LoVo (cell line): Measurements from ENCODE around the gene PRR5.
"Not testable (repeated sequence)": the region's sequence is repeated elsewhere in the genome, so short reads cannot be mapped to it uniquely, and the experiment has no call there.

Experiments used
- DNase-seq: peaks from one replicate; pipeline ENCODE4 v3.0.0-alpha.2; 2016; ENCODE audit warnings: low spot score

Gene PRR5, protein sequence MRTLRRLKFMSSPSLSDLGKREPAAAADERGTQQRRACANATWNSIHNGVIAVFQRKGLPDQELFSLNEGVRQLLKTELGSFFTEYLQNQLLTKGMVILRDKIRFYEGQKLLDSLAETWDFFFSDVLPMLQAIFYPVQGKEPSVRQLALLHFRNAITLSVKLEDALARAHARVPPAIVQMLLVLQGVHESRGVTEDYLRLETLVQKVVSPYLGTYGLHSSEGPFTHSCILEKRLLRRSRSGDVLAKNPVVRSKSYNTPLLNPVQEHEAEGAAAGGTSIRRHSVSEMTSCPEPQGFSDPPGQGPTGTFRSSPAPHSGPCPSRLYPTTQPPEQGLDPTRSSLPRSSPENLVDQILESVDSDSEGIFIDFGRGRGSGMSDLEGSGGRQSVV

DNA sequence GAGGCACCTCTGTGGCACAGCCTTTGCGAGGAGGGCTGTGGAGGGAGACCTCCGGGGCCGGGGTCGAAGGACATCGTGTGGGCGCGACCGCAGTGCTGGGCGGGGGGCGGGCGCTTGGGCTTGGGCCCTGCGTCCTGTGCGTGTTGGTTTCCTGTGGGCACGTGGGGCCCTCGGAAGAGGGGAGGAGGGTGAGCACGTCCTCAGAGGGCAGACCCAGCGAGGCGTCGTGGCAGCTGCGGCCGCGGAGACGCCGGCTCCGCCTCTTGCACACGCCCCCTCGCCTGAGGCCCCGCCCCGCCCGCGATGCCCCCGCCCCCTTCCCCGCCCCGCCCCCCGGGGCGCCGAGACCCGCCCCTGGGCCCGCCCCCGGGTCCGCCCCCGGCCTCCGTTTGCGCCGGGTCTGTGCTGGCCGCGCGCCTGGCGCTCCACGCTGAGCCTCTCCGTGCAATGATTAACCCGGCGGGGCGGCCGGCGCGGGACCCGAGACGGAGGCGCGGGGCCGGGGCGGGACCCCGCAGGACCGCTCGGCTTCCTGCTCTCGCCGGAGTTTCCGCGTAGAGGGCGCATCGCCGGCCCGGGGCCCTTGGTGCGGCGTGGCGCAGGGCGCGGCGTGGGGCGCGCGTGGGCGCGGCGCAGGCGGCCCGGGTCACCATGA lies at the start of gene PRR5:
TSS of gene PRR5 (plus strand) at position 381 of the 655 bp plus-strand sequence. CDS start at position 652, 271 bp downstream.
- DNase-seq: peak; percentile 89

DNA sequence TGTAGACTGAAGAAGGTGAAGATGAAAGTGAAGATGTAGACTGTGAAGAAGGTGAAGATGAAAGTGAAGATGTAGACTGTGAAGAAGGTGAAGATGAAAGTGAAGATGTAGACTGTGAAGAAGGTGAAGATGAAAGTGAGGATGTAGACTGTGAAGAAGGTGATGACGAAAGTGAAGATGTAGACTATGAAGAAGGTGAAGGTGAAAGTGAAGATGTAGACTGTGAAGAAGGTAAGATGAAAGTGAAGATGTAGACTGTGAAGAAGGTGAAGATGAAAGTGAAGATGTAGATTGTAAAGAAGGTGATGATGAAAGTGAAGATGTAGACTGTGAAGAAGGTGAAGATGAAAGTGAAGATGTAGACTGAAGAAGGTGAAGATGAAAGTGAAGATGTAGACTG lies 49.1 kb upstream of the PRR5 start:
- not testable (repeated sequence) for DNase-seq

DNA sequence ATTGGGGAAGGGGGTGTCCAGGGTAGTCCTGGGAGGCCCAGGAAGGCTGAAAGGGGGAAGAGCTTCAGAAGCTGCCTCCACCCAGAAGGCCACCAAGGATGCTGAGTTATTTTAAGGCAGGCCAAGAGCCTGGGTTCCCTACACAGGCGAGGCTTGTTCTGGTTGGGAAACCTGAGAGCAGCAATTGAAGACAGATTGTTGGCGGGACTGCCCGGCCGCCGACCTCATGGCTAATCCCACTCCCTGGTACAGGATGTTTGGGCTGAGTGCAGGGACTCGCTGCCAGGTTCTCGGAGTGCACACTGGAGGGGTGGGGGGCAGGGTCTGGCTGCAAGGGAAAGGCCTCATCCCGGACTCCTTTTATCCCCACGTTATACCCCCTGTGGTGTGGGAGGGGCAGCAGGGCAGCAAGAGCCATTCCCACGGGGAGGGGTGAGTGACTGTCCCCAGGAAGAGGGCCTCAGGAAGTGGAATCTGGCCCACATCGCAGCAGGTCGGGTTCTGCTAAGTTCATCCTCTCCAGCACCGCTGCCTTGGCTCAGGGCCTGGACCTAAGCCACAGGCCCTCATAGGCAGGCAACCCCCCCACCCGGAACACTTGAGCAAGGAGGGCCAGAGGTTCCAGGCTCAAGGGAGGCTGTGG lies 43.6 kb upstream of the PRR5 start:
- no peak for DNase-seq

DNA sequence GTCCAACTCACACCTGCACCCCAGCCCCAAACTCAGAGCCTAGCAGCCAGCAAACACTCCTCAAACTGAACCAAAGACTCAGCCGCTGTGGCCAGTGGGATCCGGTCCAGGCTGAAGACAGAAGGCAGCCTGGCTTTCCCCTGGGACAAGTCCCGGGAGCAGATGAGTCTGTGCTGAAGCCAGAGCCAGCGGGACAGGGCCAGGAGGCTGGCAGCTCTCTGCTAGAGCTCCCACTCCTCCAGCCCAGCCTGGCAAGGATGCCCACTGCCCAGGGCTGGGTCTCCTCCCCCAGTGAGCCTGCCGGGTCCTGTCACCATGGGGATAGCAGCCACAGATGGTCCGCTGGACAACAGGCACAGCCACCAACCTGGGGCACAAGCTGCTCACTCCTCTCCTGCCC lies 42.9 kb upstream of the PRR5 start:
- no peak for DNase-seq

DNA sequence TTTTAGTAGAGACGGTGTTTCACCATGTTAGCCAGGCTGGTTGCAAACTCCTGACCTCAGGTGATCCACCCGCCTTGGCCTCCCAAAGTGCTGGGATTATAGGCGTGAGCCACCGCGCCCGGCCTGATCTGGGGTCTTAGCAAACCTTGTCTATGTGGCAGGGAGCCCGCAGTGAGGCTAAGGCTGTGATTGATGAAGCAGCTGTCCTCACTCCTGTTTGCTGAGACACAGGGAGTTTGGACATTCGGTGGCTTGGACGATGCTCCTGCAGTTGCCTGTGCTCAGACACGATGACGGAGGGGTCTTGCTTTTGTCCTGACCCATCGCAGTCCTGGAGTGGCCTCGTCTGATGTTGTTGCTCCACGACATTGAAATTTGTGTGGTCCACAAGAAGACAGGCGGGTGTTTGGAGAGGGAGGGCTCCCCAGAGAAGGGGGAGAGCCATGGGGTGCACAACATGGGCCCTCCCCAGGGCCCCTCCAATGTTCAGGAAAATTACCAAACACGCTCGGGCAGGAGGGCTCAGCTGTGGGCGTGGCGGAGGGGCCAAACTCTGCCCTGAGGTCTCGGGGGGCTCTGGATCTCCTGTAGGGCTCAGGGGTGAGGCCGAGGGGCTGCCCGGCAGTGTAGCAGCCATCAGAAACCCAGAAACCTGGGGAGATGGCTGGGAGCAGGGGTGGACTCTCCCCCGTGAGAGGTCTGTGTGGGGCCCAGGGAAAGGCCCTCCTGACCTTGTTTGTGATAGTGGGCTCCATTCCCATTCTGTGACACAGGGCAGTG lies 41.8 kb upstream of the PRR5 start:
- DNase-seq: no peak

DNA sequence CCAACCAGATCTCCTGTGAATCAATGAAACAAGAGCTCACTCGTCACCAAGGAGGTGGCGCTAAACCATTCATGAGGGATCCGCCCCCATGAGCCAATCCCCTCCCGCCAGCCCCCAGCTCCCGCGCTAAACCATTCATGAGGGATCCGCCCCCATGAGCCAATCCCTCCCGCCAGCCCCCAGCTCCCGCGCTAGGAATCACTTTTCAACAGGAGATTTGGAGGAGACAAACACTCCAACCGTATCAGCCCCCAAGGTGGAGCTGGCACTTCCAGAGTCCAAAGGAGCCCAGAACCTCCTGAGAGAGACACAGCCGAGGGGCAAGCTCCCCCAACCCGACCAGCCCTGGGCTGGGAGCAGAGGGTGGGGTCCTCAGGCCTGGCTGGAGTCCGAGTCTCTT lies 40.9 kb upstream of the PRR5 start:
- no peak for DNase-seq

DNA sequence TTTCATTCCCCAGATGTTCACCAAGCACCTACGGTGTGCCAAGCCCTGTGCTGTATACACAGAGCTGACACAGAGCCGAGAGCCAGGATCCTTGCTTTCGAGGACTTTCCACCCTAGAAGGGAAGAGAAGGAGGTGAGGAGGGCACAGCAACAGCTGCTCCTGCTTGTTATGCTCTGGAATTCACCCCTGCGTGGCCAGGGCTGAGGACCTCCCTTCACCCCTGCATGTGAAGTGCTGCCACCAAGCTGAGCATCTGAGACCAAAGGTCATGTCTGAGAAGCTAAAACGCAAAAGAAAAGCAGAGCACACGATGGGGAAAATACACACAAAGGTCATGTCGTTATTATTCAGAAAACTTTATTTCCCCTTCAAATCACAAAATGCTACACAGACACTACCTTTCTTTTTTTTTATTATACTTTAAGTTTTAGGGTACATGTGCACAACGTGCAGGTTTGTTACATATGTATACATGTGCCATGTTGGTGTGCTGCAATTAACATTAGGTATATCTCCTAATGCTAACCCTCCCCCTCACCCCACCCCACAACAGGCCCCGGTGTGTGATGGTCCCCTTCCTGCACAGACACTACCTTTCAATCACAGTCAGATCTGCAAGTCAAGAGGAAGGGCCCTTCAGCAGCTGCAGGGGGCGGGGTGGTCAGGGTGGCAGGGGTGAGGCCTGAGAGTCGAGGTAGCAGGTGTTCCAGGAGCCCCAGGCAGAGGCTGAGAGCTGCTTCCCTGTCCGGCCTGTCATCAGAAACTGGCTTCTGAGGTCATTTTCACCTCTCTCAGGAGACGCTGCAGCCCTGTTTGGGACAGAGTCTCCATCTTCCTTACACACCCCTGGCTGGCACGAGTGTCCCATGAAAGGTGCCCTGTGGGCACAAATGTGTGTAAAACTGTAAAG lies 40.1 kb upstream of the PRR5 start:
- DNase-seq: no peak

DNA sequence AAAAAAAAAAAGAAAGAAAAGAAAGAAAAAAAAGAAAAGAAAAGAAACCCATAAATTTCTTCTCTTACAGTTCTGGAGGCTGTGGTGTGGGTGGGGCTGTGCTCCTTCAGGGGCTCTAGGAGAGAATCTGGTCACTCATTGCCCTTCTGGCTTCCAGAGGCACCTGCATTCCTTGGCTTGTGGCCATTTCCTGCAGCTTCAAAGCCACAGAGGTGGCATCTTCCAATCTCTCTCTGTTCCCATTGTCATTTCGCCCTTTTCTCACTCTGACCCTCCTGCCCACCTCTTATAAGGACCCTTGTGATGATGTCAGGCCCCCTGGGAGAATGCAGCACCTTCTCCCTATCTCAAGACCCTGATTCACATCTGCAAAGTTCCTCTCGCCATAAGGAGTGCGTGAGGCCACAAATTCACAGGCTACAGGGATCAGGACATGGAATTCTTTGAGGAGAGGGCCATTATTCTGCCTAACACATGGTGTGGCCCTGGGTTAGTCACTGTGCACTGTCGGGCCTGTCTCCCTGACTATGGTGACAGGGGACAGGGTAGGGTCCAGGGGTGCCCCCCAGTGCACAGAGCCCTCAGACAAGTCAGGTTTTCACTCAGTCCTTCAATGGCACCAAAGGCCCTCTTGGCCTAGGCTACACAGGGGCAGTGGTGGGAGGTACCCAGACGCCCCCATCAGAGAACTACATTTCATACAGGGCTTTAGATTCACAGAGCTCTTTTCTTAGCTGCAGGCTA lies 38.6 kb upstream of the PRR5 start:
- DNase-seq: no peak

DNA sequence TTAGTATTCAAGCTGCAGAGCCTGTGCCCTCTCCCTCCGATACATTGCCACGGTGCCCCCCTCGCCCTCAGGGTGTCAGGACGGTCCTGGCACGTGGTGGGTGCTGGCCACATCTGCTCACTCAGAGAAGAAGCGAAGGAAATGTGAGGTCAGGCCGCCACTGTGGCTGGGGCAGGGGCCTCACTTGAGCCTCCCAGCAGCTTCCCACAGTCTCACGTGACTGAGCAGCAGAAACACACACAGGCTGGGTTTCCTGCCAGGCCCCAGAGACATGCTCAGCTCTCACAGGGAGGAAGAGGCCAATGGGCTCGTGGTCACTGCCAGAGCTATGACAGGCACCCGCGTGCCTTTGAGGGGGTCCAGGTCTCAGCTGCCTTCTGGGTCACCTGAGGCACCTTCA lies 37.9 kb upstream of the PRR5 start:
- DNase-seq: no peak

DNA sequence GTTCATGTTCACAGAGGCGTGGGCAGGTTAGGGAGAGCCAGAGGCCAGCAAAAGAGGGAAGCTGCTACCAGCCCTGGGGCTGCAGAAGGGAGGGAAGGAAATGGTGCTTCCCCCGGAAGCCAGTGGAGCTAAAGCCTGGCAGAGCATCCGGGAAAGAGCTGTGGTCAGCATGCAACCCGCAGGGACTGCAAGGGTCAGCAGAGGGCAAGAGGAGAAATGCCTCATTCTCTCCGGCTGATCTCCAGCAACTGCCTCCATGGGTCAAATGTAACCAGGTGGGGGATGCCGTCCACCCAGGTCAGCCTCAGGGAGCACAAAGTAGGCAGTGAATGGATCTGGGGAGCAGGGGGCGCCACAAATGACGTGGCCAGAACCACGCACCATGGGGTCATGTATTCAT lies 36.9 kb upstream of the PRR5 start:
- DNase-seq: no peak

DNA sequence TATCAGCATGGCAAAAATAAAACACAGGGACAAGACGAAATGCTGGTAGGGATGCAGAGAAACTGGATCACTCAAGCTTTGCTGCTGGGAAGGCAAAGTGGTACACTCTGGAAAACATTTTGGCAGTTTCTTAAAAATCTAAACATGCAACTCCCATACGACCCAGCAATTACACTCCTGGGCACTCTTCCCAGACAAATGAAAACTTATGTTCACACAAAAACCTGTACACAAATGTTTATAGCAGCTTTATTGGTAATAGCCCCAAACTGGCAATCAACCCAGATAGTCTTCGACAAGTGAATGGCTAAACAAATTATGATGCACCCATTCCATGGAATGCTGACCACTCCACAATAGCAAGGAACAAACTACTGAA lies 35.8 kb upstream of the PRR5 start:
- DNase-seq: no peak

DNA sequence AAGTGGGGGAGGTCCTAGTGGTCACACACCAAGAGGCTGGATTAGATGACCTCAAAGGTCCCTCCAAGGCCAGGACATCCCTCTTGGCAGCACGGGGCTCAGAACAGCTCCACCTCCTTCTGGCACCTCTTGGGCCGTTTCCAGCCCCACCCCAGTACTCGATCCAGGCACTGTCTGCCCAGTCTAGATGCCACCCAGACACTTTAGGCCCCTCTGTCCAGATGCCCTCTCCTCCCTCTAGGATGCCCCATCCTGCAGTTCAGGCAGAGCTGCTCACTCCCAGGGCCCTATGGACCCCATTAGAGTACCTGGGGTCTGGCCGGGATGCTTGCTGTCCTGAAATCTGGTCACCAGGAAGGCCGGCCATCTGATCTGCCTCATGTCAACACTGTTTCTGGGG lies 34.7 kb upstream of the PRR5 start:
- DNase-seq: no peak

DNA sequence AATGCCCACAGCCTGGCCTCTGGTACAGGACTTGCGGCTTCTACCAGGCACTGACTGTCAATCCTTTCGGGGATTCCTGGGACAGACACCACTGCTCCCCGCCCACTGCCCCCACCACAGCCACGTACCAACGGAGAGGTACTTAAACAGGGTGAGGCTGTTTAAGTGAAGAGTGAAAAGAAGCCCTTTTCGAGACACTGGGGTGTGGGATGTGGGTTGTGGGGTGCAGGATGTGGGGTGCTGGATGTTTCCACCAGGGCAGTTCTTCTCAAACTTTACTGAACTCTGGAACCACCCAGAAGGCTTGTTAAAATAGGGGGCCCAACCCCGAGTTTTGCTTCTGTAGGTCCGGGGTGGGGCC lies 34.2 kb upstream of the PRR5 start:
- no peak for DNase-seq

DNA sequence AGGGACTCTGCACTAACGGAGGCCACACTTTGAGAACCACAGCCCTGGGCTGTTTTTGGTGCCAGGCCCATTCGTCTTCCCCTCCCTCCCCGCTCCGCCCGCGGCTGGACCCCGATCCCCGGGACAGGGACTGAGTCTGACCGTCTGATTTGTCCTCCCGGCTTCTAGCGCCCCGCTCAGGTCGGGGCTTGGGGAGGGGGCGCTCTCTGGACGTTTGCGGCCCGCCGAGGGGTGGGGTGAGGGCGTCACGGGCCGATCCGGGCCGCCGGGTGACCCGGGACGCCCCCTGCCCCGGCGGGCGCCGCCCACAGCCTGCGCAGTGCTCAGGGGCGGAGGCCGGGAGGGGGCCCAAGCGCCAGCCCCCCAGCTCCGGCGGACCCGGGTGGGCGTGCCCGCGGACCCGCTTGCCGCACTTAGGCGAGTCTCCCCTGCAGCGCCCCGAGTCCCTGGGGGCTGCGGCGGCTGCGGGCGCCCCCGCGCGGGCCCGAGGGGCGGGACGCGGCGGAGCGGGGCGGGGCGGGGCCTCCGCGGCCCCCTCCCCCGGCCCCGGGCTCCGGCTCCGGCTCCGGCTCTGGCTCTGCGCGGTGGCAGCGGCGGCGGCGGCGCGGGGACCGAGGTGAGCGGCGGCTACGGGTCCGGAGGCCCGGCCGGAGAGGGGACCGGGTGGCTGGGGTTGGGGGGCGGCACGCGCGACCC lies 33.7 kb upstream of the PRR5 start:
- DNase-seq: no peak

DNA sequence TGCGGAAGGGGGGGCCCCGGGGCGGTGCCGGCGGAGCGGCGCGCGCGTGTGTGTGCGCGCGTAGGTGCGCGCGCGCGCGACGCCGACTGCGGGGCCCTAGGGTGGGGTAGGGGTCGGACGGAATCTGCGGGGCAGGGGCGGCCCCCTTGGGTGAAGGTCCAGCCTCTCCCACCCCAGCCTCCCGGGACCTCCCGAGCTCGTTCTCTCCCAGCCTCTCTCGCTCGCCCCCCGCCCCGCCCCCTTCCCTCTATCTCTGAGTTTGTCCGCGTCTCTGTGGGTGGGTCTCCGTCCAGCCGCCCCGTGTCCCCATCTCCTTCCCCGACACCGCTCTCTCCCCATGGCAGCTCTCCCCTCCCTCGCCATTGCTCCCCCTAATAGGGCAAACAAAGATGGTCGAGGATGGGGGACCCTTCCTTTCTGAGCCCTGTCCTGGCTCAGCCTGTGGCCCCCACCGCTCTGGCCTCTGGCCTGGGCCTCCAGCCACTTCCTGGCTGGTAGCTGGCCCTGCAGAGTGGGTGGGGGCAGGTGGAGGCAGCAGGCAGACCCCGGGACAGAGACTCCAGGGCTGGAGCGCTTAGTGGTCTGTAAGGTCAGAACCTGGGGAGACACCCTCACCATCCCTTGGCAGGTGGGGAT lies 33.0 kb upstream of the PRR5 start:
- DNase-seq: no peak

DNA sequence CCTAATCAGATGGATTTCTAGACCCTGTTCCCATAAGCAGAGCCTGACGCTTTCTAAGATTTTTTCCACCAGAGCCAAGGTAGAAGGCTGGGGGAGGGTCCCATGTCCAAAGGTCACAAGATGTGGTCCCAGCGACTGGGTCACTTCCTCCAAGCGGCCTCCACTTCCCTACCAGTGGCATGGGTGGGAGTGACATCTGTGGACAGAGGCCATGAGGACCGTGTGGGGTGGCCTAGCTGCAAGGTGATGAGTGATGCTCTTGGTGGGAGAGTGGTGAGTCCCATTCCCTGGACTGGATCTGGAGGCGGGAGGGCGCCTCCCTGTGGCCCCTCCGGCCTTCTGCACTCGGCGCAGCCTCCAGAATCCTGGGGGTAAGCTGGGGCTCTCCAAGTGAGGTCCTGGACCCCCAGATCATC lies 32.4 kb upstream of the PRR5 start:
- no peak for DNase-seq

DNA sequence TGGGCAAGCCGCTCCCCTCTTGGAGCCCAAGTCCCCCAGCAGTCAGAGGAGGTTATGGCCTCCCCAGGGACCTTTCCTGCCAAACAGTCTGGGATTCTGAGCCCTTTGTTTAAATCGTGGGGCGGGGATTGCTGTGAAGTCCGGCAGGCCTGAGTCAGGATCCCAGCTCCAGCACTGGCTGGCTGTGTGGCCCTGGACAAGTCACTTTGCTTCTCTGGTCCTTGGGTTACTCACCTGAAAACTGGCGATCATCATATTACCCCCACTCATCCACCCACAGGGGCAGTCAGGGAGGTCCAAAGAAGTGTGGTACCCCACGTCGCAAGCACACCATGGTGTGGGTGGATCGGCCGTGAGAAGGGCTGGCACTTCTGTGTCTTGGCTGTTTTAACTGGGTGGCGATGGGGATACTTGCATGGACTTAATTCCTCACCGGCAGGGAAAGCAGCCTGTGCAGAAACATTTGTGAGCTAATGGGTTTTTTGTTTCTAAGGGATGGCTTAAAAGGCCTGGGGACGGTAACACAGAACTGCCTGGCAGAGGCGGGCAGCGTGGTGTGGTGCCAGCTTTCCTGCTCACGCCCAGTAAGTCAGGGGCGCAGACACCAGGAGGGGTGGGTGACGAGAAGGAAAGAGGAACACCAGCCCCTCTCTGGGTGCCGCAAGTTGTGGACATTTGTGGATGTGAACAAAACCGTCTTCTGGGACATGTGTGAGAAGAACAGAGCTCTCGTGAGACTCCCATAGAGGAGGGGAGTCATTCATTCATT lies 31.6 kb upstream of the PRR5 start:
- DNase-seq: no peak

DNA sequence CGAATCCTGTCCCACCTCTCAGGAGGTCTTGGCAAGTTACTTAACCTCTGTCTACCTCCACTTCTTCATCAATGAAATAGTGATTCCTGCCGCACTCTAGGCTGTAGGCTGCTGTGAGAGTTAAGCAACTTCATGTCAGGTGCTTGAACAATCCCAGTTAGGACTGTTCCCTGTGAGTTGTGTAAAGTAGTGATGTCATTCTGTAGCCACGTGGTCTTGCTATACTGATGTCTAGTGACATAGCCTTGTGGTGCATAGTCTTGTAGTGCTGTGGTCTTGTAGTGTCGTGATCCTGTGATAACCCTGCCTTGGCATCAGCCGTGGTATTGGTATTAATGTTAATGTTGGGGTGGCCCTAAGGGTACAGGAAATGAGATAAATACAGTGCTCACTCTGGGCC lies 30.3 kb upstream of the PRR5 start:
- no peak for DNase-seq

DNA sequence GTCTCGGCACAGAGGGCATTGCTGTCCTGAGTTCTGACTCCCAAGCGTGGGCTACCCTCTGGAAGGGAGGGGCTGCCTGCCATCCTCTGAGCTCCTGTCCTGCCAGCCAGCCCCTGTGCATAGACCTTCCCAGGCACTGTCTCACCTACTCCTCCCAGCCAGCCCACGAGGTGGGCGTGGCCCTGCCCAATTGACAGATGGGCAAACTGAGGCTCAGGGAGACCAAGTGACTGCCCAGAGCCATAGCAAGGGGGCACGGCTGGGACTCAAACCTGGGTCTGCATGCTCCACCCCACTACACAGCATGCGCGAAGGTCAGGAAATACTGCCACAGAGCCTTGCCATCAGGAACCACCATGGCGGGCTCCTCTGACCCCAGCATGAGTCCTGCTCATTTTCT lies 29.4 kb upstream of the PRR5 start:
- DNase-seq: no peak
